Urinary bladder (tissue), 4 donors: ENCODE measurements around the gene TPM1. TPM values are rescaled to one million over a fixed set of nuclear protein-coding genes. Genes with fewer than 3 reads are reported as not detected.

Source experiments
- DNase-seq: peaks from one replicate; pipeline ENCODE4 v3.0.0-alpha.2; 2015; ENCODE audit errors: extremely low spot score
- H3K27ac ChIP-seq: one replicate; pipeline ENCODE4 v1.5.1; 2013; ENCODE audit warnings: low read depth, mild to moderate bottlenecking, moderate library complexity
- H3K36me3 ChIP-seq: one replicate; pipeline ENCODE4 v1.6.1; 2013; ENCODE audit warnings: mild to moderate bottlenecking, moderate library complexity; ENCODE audit not compliant: insufficient read depth
- H3K4me1 ChIP-seq: one replicate; pipeline ENCODE4 v1.6.1; 2013; ENCODE audit warnings: mild to moderate bottlenecking, moderate library complexity; ENCODE audit not compliant: insufficient read depth
- H3K4me3 ChIP-seq: one replicate; pipeline ENCODE4 v1.5.1; 2013; ENCODE audit warnings: low read depth, low read length
- WGBS: extraction: QIAGEN DNeasy Blood & Tissue Kit; methylation state at CpG from one replicate; pipeline ENCODE4 v1.1.7; 2013; 5-methylcytosine and 5-hydroxymethylcytosine counted together
- polyA plus RNA-seq: library from polyadenylated mRNA; stranded (reverse); fragments of 200-250 nt; gene quantifications from one replicate; pipeline ENCODE4 v1.2.3, GENCODE V29; 2013
- total RNA-seq: library from RNA; depleted of rRNA; stranded (reverse); fragments of >200 nt; gene quantifications from one replicate; pipeline ENCODE4 v1.2.3, GENCODE V29; 2014
- donor health status: healthy with polysubstance abuse.
- donor health status: healthy.

Gene TPM1
- total and polyA plus RNA-seq, 2 donors, result 1,685 to 3,649 TPM

DNA sequence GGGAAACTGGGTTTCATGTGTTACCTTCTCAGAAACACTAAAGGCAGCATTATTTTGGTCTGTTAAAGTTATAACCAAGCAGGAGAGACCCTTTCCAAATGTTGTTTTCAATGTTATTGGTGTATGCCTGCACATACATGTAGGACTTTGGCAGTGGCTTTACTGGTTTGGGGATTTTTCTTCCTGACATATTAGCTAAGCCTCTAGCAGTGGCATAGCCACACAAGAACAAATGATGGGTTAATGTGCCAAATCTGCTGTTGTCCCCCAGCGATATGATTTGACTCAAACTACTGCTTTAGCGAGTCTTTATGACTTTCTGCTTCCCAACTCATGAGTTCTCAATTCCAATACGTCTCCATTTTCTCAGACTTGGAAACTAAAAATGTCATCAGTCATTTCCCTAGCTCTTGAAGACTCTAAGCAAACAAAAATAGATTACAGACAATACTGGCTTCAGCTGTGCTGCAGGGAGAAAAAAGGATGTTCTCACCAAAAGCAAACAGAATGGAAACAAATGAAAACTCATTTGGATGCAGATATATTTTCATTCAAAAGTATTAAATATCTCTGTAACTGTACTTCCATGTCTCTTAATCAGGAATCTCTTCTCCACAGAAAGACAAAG is 29.6 kb downstream of the TPM1 start:
- Histone ChIP-seq H3K4me1 (peaks cover 4% of the 10 kb centered on the region), H3K36me3 (no peaks in the 10 kb centered on the region), H3K4me3 (no peak overlapping the region), H3K27ac (no peak overlapping the region)
- DNase-seq, result no peak
- WGBS, result 56% methylated on average over 3 of the region's 3 CpGs

DNA sequence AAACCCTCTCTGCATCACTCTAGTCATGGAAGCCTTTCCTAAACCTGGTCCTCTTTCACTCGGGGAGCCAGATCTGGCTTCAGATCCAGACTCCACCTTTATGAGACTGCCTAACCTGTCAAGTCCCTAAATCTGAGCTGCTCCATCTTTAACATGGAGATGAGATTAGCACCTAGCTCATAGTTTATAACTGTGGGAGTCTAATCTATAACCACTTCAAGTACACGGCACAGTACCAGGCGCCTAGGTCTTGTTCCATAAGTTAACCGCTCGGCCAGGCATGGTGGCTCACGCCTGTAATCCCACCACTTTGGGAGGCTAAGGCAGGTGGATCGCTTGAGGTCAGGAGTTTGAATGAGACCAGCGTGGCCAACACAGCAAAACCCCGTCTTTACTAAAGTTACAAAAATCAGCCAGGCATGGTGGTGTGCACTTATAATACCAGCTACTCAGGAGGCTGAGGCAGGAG is 30.3 kb downstream of the TPM1 start:
- H3K27ac ChIP-seq, result no peak overlapping the region
- H3K36me3 ChIP-seq, result no peaks in the 10 kb centered on the region
- H3K4me3 ChIP-seq, result no peak overlapping the region
- 75% methylated on average over 9 of the region's 9 CpGs for WGBS
- H3K4me1 ChIP-seq, result peaks cover 4% of the 10 kb centered on the region
- DNase-seq, result no peak

DNA sequence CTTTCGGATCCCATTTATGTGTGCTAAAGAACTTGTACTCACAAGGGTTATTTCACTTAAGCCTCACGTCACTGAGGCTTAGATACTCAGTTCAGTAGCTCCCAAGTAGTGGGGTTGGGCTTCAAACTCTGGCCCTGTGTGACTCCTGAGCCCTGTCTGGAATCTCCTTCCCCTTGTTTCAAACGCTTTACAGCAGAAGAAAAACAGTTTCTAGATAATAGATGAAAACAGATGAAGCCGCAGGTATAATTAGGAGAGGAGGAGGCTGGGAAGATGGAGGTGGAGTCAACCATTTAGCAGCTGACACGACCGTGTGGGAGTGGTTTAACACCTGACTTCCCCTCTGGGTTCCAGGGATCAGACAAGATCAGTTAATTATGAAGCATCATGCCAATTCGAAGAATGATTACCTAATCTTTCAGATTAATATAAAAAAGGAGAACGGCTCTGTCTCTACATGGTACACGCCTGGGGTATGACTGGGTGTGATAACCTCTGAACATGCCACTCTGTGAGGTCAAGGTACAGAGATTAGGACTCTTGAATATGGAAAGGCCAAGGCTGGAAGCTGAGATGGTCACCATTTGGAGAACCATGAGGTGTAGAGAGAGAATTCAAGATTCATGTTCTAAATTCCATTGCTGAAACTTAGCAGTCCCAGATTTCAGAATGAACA is 31.1 kb downstream of the TPM1 start:
- no peak overlapping the region for H3K27ac ChIP-seq
- peaks cover 4% of the 10 kb centered on the region for H3K4me1 ChIP-seq
- no peaks in the 10 kb centered on the region for H3K36me3 ChIP-seq
- H3K4me3 ChIP-seq, result no peak overlapping the region
- no peak for DNase-seq
- WGBS, result 45% methylated on average over 9 of the region's 9 CpGs

DNA sequence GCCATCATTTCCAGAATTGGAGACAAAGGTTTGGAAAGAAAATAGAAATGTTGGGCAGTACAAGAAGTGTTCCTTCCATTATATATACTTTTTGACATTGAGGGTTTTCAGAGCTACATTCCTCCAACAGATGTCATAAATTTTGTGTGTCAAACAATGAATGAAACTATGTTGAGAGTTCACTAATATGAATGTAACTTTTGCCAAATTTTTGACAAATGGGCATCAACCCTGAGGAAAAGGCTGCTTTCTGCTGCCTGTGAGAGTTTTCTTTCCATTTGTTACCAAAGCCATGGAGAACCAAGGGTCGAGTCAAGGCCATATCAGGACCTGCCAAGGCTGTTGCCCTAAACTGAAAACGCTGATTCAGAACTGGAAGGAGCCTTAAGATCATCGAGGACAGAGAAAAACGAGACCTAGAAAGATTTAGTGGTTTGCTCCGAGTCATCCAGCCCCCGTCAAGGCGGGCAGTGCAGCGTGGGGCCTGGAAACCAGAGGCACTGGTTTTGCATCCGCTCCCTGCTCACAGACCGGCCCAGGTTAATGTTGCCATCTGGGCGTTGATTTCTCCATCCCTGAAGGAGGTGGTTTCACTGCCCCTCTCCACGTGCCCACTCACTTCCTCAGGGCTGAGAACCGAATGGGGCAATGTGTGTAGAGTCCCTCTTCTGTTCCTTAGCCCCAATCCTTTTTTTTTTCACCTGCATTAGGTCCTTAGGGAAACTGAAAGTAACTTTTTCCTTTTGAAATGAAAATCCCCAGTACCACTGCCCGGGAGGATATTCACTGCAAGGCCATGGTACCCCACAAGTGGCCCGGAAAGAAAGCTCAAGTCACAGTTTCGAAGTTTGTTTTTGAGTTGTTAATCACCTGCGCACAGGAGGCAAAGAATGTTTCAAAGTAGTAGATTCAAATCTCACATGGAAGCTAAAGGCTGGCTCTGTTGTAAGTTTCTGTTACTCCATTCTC is 32.8 kb downstream of the TPM1 start:
- H3K36me3 ChIP-seq, result no peaks in the 10 kb centered on the region
- DNase-seq, result no peak
- peaks cover 4% of the 10 kb centered on the region for H3K4me1 ChIP-seq
- no peak overlapping the region for H3K27ac ChIP-seq
- H3K4me3 ChIP-seq, result no peak overlapping the region
- WGBS, result 60% methylated on average over 17 of the region's 17 CpGs

DNA sequence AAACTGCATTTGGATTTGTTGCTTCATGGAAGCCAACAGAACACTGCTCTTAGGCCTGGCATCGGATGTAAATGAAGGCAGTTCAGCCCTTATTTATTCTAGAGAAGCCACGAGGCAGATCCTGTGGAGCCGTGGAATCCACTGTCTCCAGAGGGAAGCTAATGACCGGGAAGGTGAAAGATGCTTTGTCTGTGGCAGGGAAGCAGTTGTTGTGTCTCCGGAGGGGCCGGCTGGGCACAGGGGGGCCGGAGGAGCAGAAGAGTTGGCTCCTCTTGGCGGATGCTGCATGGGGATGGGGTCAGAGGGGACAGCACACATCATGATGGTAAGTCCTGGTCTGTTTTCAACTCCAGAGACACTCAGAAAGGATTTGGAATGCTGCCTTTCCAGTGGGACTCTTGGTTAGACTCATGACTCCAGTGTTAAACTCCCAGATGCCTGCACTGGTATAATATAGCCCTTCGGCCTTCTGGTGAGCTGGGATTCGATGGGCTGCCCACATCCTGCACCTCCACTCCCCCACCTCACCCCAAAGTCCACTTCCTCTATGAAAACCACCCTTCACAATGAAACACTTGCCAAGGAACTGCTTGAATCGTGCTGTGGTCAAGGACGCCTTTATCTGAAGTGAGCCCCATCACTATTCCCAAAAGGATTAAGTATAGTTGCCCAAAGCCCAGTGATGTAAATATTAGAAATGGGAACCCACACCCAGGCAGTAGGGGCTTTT is 33.6 kb downstream of the TPM1 start:
- Histone ChIP-seq H3K4me3 (no peak overlapping the region), H3K4me1 (peaks cover 4% of the 10 kb centered on the region), H3K36me3 (no peaks in the 10 kb centered on the region), H3K27ac (no peak overlapping the region)
- 64% methylated on average over 12 of the region's 12 CpGs for WGBS
- no peak for DNase-seq

DNA sequence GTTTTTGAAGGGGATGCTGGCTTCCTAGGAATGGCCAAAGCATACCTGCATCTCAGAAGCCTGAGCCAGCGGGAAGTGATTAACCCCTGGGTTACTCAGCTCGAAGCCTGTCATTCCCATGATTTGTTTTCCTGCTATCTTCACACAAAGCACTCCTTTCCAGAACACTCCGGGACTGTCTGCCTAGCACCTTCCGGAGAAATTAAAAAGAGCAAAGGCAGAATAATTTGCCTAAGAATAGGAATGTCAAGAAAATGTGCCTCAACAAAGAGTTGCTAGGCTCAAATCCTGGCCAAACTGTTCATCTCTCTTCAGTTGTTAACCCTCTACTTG is 34.1 kb downstream of the TPM1 start:
- DNase-seq, result no peak
- 87% methylated on average over 4 of the region's 4 CpGs for WGBS
- Histone ChIP-seq H3K4me1 (peaks cover 4% of the 10 kb centered on the region), H3K27ac (no peak overlapping the region), H3K36me3 (no peaks in the 10 kb centered on the region), H3K4me3 (no peak overlapping the region)

DNA sequence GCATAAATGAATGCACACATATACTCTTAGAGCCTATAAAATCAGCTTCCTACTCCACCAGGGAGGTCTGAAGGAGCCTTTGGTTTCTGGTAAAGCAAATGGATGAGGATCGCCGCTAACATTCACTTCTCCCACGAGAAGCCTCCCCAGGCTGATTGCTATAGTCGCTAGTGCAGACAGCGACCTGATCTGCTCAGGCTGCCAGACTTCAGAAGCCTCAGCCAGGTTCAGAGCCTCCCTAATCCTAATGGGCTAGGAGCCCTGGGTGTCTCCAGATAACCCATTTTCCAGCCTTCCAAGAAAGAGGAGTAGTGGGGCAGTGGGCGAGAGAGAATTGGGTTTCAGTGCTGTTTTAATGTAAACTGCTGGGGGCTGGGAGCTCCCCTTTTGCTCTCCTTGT is 35.4 kb downstream of the TPM1 start:
- Histone ChIP-seq H3K4me3 (no peak overlapping the region), H3K4me1 (peaks cover 4% of the 10 kb centered on the region), H3K27ac (no peak overlapping the region), H3K36me3 (no peaks in the 10 kb centered on the region)
- 47% methylated on average over 6 of the region's 6 CpGs for WGBS
- DNase-seq, result no peak

DNA sequence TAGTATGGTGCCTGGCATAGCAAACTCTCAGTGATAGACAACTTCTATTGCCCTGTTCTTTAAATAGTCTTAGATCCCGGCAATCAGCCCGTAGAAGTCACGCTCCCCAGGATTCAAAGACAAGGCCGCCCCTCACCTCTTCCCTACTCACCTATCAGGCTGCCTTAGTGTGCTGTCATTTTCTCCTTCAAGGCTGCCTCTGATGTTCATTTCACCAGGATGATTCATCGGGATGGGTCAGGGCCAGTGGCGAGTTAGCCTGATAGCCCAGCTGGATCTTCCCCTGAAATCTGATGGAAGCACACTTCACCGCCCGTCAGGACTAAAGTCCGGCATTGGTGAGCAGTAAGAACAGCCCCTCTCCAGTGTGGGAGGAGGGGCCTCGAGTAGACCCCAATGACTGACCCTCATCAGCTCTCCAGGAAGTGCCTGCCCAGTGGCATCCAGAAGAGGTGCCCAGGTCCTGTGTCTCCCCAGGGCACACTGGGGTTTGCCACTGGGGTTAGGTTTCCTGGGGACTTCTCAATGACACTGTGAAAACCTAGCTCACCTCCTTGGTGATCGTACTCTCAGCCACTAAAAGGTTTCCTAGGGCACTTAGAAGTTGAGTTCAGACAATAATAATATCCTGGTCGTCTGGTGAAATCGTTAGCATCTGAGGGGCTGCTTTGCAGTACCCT is 37.5 kb downstream of the TPM1 start:
- H3K4me3 ChIP-seq, result no peak overlapping the region
- no peak for DNase-seq
- H3K27ac ChIP-seq, result no peak overlapping the region
- 88% methylated on average over 13 of the region's 13 CpGs for WGBS
- H3K36me3 ChIP-seq, result no peaks in the 10 kb centered on the region
- H3K4me1 ChIP-seq, result peaks cover 4% of the 10 kb centered on the region

DNA sequence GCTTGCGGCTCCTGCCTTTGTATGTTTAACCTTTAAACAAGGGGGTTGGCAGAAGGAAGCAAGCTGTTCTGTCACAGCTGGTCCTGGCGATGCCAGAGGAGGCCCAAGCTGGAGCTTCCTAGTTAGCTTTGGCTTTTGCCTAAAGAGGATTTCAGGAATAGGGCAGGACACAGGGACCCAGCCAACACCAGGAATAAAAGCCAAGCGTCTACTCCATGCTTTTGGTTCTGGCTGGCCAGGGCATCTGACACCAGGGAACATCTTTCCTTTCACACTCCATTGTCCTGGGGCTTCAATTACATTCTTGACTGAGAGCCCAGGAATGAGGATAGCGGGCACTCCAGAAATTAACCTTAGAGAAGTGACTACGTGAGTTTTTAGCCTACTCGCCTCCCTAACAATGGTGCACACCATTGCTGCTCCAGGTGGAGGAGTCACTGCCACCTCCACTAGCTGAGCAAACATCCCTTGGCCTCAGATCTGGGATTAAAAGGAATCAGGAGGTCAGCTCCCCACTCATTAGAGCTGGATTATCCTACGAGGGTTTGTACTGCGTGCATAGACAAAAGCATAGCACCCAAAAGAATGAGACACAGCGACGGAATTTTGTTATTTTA is 38.2 kb downstream of the TPM1 start:
- no peaks in the 10 kb centered on the region for H3K4me1 ChIP-seq

DNA sequence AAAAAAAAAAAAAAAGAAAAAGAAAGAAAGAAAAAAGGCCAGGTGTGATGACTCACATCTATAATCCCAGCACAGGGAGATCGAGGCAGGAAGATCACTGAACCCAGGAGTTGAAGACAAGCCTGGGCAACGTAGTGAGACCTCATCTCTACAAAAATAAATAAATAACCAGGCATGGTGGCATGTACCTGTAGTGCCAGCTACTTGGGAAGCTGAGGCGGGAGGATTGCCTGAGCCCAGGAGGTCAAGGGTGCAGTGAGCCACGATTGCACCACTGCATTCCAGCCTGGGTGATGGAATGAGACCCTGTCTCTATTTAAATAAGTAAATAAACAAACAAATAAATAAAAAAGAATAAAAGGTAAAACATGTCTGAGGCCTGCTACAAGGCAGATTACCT is 39.8 kb downstream of the TPM1 start:
- no peaks in the 10 kb centered on the region for H3K4me1 ChIP-seq
- 78% methylated on average over 4 of the region's 4 CpGs for WGBS
- H3K27ac ChIP-seq, result no peak overlapping the region
- no peaks in the 10 kb centered on the region for H3K36me3 ChIP-seq
- no peak for DNase-seq
- no peak overlapping the region for H3K4me3 ChIP-seq

More for the DNA sequence above, 38.2 kb downstream of the TPM1 start:
- Histone ChIP-seq H3K27ac (no peak overlapping the region), H3K4me3 (no peak overlapping the region), H3K36me3 (no peaks in the 10 kb centered on the region)
- no peak for DNase-seq
- 89% methylated on average over 10 of the region's 10 CpGs for WGBS

DNA sequence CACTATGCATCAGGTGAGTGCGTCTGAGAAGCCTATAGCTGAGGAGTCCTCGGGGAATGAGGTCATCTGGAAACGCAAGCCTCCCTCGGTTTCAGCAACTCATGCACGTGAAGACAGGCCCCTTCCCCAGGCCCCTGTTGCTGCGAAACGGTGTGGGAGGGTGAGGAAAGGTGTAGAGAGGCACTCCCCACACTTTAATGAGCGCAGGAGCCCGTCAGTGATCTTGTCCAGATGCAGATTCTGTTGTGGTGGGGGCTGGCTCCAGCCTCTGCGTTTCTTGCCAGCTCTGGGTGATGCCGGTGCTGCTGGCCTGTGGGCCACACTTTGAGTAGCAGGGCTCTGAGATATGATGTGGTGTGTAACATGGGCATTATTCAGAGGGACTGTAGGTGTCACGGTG is 40.5 kb downstream of the TPM1 start:
- no peaks in the 10 kb centered on the region for H3K4me1 ChIP-seq
- H3K27ac ChIP-seq, result no peak overlapping the region
- no peak for DNase-seq
- H3K36me3 ChIP-seq, result no peaks in the 10 kb centered on the region
- 58% methylated on average over 12 of the region's 12 CpGs for WGBS
- H3K4me3 ChIP-seq, result no peak overlapping the region

DNA sequence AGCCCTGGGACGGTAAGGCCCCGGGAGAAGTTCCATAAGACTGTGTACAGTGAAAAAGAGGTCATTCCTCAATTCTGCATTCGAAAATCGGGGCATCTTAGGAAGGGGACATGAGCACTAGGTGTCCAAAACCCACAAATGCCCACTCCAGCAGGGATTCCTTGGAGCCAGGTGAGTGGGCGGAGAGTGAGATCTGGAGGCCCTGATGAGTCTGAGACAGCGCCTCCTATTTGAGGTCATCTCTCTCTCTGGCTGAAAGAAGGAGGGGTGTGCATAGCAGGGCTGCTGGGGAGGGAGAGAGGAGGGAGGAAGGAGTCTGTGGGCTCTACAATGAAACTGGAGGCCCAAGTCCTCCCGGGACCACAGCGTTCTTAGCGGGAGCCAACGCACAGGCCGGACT is 41.0 kb downstream of the TPM1 start:
- no peak overlapping the region for H3K4me3 ChIP-seq
- DNase-seq, result no peak
- WGBS, result 82% methylated on average over 11 of the region's 11 CpGs
- H3K4me1 ChIP-seq, result no peaks in the 10 kb centered on the region
- H3K27ac ChIP-seq, result no peak overlapping the region
- H3K36me3 ChIP-seq, result no peaks in the 10 kb centered on the region
